ENCODE data around the gene SPDYE16.
"Not testable (repeated sequence)": the region's sequence is repeated elsewhere in the genome, so short reads cannot be mapped to it uniquely, and the experiment has no call there.

Gene SPDYE16, protein sequence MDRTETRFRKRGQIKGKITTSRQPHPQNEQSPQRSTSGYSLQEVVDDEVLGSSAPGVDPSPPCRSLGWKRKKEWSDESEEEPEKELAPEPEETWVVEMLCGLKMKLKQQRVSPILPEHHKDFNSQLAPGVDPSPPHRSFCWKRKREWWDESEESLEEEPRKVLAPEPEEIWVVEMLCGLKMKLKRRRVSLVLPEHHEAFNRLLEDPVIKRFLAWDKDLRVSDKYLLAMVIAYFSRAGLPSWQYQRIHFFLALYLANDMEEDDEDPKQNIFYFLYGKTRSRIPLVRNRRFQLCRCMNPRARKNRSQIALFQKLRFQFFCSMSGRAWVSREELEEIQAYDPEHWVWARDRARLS

DNA sequence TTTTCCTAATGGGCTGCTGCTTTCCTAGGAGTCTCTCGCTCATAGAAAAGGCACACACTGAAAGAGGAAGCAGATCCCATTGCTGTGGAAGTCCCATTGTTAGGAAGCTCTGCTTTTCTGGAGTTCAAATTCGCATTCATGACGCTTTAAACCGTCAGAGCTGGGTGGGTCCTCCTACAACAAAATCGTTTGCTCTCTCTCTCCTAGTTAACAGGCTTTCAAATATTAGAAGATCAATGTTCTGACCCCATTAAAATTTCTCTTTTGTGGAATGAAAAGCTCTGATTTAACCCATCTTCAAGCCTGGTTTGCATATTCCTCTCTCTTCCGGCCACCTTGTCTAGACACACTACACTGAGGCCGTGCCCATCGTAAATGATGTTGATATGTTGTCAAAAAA lies at the start of gene SPDYE16:
Gene SPDYE16 (minus strand): TSS at position 101 of the 400 bp plus-strand sequence. CDS start 1,838 bp downstream, outside the sequence.
- not testable (repeated sequence) for H3K4me3 ChIP-seq (ENCODE audit: low read depth, low read length)

DNA sequence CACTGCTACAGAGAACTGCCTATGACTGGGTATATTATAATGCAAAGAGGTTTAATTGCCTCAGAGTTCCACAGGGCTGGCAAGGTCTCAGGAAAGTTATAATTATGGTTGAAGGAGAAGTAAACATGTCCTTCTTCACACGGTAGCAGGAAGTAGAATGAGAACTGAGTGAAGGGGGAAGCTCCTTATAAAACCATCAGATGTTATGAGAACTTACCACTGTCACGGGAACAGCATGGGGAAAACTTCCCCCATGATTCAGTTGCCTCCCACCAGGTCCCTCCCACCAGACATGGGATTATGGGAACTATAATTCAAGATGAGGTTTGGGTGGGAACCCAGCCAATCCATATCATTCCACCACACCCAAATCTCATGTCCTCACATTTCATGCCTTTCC lies 49.6 kb upstream of the SPDYE16 start:
- not testable (repeated sequence) for H3K4me3 ChIP-seq (ENCODE audit: low read depth, low read length)

DNA sequence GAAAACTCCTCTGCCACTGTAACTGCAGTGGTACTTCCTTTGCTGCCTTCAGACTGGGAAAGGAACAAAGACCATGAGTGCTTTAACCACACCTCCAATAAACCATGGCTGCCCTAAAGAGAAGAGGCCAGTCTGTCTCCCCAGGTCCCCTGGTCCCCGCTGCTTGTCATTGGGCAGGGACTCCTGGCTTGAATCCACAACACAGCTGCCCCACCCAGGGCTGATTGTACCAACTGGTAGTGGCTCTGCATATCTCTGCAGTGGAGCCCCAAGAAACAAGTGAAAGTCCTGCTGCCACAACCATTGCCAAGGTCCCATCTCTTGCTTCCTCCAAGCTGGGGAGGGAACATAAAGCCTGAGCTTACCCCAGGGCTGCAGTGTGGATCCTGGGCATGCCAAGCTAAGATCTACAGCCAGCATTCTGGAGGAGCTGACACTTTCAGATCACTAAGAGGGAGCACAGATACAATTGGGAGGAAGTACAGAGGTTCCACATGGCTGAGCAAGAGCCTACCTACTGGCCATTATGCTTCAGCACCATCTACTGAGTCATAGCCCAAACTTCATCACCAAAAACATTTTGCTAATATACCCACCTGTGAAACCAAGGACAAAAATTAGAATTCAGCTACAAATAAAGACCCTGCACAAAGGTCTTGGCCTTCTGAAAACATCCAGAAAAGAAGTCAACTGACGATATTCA lies 48.7 kb upstream of the SPDYE16 start:
- not testable (repeated sequence) for H3K4me3 ChIP-seq (ENCODE audit: low read depth, low read length)

DNA sequence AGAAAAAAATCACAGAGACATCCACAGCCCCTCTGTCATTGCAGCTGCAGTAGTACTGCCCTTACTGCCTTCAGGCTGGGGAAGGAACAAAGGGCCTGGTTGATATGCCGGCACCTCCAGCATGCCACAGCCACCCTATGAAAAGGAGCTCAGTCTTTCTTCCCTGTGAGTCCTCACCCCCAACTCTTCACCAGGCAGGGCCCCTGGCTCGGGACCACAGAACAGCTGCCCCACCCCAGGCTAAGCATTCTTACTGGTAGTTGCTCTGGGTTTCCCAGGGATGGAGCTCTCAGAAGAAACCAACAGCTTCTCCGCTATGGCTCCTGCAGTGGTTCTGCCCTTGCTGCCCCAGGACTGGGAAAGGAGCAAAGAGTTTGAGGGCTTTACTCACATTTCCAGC lies 47.9 kb upstream of the SPDYE16 start:
- not testable (repeated sequence) for H3K4me3 ChIP-seq (ENCODE audit: low read depth, low read length)

DNA sequence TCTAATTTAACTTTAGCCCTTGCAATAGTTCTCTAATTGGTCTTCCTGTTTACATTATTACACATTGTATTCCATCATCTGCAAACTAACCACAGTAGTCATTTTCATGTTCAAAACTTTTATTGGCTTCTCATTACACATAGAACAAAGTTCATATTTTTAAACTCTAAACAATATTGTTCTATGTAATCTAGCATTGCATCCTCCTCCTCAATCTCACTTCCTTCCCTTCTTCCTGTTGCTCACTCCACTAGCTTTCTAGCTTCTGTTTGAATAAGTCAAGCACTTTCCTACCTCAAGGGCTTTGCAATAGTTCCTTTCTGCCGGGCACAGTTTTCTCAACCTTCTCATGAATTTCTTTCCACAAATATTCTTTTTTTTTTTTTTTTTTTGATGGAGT lies 45.5 kb upstream of the SPDYE16 start:
- H3K4me3 ChIP-seq (ENCODE audit: low read depth, low read length) = not testable (repeated sequence)

DNA sequence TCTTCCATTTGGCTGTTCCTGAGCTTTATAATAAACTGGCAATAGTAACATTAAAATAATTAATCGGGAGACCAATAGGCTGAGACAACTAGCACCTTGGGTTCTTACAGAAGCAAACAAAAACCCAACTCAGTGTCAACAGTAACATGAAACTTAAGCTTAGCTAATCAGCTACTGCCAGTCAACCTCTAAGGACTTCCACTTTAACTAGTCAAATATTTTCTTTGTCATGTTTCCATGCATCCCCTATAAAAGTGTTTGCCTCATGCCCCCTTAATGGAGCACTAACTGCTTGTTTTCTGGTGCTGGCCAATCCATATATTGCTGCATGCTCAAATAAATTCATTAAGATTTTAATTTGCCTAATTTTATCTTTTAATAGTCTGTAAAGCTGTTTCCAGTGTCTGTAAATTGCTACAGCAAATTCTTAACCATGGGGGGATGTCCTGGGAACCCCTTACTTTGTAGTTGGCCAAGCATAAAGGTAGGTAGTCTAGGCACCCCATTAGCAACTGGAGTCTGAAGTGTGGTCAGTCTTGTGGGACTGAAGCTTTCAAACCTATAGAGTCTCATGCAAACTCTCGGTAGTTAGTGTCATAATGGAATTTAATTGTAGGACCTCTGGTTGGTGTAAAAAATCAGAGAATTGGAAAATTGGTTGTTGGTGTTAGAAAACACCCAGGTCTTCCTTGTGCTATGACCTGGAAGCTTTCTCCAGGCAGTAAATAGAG lies 43.7 kb upstream of the SPDYE16 start:
- not testable (repeated sequence) for H3K4me3 ChIP-seq (ENCODE audit: low read depth, low read length)

DNA sequence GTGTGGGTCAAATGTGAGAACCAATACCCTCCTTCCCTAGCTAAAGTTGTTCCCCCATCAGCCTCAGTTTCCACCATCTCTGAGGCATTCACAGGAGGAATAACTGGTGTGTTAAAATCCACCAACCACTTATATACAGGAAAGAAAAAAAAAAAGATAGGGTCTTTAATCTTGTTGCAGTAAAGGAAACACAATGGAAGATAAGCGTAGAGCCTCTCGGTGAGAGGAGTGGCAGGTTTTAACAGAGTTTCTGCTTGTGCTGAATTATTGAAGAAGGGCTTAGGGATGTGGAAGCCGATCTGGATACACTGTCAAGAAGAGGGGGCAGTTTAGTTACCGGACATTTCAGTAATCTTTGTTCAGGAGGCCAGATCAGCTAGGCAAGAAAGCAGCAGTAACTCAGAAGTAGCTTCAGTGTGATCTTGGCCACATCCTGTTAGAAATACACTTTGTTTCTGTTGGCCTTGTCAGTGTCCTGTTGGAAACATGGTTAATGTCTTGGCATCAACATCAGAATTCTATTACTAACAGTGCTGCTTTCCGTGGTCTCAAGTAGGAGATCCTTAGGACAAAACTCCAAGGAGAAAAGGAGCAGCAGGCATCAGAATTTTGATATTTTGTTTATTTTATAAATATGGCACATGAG lies 40.7 kb upstream of the SPDYE16 start:
- H3K4me3 ChIP-seq (ENCODE audit: low read depth, low read length) = not testable (repeated sequence)

DNA sequence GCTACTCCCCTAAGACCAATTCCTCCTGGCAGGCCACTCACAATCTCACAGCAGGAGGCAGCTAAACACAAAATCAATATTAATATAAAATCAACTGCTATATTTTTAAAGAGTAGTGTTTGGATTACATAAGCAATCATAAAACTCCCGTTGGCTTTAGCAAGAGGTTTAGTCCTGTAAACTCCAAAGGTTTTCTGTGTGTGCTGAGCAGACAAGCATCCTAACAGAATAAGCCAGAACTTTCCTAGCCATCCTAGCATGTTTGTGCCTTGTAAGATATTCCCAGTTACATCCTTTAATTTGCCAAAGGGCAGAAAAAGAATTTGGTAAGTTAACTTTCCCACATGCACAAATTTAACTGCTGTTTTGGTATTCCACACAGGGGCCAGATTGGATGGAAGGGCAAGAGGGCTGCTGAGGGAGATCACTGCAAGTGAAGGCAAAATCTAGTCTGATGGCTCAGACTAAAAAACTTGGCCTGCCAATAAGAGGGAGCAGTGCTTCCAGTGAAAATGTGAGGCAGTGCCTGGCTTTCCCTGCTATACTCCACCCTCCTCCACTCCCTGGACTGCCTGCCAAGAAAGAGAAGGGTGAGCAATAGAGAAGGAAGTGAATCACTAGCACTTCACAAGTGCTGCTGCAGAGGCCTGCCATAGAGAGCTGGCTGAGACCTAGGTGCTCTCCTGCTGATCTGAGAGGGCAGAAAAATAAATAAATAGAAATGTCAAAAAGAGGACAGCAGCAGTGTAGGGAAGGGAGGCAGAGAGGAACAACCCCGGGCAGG lies 39.9 kb upstream of the SPDYE16 start:
- H3K4me3 ChIP-seq (ENCODE audit: low read depth, low read length) = not testable (repeated sequence)

DNA sequence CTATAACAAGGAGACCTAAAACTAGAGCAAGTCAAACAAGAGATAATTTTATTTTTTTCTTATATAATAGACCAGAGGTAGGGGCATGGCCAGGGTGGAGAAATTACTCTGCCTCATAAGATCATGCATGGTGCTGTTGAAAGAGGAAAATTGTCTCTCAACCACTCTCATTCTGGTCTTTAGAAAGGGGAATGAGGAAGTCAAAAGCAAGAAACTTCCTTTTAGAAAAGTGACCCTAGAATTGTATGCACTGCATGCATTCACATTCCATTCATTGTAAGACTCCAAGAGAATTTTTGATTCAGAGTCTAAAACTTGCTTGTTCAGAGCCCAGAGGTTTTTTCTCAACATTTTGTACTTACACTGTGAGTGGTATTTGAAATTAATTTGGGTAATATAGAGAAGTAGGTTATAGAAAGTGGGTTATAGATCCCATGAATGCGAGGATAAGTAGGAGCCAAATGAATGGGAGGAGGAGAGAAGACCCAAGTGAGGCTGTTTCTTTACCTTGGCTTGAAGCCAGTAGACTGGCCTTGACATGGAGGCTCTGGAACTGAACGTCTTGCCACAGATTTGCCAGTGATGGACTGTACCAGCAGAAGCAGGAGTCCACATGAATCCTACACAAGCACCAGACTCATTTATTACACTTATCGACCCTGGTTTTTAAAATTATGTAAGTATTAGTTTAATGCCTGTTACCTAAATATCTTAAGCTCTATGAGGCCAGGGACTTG lies 33.0 kb upstream of the SPDYE16 start:
- H3K4me3 ChIP-seq (ENCODE audit: low read depth, low read length) = not testable (repeated sequence)

DNA sequence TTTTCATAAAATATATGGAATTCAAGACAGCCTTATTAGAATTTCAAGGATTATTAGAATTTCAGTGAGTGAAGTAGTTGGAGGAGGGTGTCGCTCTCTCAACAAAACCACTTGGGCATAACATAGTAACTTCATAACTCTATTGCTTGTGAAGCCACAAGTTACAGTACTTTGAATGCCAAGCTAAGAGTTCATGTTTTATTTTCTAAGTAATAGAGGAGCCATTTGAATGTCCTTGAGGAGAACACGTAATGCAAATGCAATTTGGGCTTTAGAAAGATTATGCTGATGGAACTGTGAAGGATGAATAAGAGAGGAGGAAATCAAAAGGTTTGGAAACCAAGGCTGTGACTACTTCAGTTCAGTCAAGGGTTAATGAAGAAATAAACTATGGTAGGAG lies 32.3 kb upstream of the SPDYE16 start:
- not testable (repeated sequence) for H3K4me3 ChIP-seq (ENCODE audit: low read depth, low read length)

DNA sequence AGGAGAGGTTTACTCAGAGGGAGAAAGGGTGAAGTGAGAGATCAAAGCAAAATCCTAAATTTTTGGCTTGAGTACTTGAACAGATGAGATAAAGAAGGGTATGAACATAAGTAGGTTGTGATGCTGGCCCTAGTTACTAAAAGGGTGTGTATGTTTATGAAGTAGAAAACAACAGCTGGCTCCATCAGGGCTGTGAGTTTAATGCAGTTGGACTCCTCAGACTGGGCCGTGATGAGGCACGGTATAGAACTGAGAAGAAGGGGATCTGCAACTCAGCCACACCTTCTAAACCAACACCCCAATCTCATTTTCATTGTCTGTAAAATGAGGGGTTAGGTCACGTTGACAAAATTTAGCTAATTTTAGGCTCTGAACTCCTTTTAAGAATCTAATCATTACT lies 29.2 kb upstream of the SPDYE16 start:
- not testable (repeated sequence) for H3K4me3 ChIP-seq (ENCODE audit: low read depth, low read length)

DNA sequence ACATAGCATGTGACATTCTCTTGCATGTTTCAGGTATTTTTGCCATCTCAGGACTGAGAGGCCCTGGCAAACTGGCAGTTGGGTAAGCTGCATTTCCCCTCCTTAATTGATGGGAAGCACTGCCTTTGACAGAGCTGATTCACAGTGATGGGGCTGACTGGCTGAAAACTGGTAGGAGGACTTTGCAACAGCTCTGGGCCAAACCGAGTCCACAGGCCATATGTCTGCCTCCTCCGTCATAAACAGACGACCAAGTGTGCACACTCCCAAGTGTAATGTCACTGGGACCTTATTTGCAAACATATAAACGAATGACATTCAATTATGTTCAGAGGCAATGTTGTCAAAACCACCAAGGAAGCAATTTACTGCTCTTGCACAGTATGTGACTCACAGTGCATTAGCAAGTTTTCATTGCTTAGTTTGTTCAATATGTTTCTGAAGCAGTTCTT lies 27.3 kb upstream of the SPDYE16 start:
- not testable (repeated sequence) for H3K4me3 ChIP-seq (ENCODE audit: low read depth, low read length)

DNA sequence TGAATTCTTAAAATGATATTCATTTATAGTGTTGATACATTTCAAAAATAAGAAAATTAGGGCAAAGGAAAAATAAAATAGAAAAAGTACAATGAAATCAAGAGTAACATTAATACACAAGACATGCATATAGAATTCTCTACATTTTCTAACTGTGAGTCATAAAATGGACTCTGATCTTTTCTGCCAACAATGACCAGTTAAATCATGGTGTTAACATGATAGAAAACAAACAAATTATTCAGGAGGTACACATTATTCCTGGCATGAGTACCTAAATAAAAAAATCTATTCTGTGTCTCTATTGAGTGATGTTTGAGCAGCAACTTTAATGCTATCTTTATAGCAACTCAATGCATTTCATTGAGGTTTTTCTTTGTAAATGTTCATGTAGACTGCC lies 25.6 kb upstream of the SPDYE16 start:
- not testable (repeated sequence) for H3K4me3 ChIP-seq (ENCODE audit: low read depth, low read length)

DNA sequence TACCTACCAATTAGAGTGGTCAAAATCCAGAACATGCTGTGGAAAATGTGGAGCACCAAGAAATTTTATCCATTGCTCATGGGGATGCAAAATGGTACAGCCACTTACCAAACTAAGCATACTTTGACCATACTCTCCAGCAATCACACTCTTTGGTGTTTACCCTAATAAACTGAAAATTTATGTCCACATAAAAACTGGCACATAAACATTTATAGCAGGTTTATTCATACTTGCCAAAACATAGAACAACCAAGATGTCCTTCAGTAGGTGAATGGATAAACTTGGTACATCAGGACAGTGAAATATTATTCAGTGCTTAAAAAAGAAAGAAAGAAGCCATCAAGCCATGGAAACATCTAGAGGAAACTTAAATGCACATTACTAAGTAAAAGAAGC lies 24.7 kb upstream of the SPDYE16 start:
- not testable (repeated sequence) for H3K4me3 ChIP-seq (ENCODE audit: low read depth, low read length)

DNA sequence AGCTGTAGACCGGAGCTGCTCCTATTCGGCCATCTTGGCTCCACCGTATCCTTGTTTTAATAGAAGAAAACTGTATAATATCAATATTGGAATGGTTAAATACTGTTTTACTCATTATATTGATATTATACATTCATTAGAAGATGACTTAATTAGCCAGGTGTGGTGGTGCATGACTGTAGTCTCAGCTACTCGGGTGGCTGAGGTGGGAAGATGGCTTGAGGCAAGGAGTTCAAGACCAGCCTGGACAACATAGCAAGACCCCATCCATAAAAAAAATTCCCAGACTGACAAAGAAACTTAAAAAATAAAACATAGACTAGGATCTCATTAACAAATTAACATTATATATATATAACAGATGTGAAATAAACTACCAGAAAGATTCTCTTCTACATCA lies 24.2 kb upstream of the SPDYE16 start:
- not testable (repeated sequence) for H3K4me3 ChIP-seq (ENCODE audit: low read depth, low read length)

DNA sequence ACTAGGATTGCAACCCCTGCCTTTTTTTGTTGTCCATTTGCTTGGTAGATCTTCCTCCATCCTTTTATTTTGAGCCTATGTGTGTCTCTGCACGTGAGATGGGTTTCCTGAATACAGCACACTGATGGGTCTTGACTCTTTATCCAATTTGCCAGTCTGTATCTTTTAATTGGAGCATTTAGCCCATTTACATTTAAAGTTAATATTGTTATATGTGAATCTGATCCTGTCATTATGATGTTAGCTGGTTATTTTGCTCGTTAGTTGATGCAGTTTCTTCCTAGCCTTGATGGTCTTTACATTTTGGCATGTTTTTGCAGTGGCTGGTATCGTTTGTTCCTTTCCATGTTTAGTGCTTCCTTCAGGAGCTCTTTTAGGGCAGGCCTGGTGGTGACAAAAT lies 21.9 kb upstream of the SPDYE16 start:
- H3K4me3 ChIP-seq (ENCODE audit: low read depth, low read length) = not testable (repeated sequence)

DNA sequence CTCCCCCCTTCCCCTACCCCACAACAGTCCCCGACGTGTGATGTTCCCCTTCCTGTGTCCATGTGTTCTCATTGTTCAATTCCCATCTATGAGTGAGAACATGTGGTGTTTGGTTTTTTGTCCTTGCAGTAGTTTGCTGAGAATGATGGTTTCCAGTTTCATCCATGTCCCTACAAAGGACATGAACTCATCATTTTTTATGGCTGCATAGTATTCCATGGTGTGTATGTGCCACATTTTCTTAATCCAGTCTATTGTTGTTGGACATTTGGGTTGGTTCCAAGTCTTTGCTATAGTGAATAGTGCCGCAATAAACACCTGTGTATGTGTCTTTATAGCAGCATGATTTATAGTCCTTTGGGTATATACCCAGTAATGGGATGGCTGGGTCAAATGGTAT lies 18.2 kb upstream of the SPDYE16 start:
- H3K4me3 ChIP-seq (ENCODE audit: low read depth, low read length) = not testable (repeated sequence)

DNA sequence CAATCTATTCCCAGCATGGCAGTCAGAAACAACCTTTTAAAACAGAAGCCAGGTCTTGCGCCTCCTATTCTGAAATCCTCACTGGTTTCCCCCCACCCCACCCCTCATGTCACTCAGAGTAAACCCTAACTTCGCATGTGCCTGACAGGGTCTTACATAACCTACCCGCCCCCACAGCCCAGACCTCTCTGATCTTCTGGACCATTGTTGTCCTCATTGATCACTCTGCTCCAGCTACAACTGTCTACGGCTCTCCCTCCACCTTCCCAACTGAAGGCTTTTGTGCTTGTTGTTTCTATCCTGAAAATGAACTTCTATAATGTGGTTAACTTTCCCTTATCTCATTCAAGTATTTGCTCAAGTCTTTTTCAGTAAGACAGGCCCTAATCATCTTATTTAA lies 17.1 kb upstream of the SPDYE16 start:
- not testable (repeated sequence) for H3K4me3 ChIP-seq (ENCODE audit: low read depth, low read length)

DNA sequence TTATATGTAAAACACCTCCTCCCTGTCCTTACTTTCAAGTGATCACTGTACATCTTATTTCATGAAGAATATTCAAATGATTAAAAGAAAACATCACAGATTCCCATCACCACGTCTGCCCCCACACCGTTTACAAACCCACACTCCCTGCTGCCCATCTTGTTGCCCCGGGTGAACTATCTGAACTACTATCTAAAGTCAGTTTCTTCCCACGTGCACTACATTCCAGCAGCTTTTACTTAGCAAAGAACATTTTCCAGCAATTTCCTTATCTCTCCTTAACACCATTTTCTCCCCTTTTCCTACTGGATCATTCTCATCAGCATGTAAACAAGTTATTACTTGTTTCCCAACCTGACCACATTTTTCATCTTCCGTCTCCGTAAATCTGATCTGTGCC lies 16.6 kb upstream of the SPDYE16 start:
- not testable (repeated sequence) for H3K4me3 ChIP-seq (ENCODE audit: low read depth, low read length)

DNA sequence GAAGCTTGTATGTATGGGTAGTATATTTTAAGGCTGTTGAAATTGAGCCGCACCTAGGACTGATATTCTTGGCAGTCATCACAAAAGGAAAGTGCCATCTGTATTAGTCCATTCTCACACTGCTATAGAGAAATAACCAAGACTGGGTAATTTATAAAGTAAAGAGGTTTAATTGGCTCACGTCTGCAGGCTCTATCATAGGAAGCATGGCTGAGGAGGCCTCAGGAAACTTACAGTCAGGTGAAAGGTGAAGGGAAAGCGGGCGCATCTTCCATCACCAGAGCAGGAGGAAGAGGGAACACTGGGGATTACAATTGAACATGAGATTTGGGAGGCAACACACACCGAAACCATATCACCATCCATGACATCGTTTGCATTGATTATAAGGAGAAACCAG lies 8.9 kb upstream of the SPDYE16 start:
- H3K4me3 ChIP-seq (ENCODE audit: low read depth, low read length) = not testable (repeated sequence)
